Uterus (tissue), 4 donors: ENCODE results near the gene GOLGA5. TPM values are rescaled to one million over a fixed set of nuclear protein-coding genes. Genes with fewer than 3 reads are reported as not detected.
A peak's percentile ranks its signal among the peaks of the same experiment; 100 is the strongest.

Experiments used
- DNase-seq, 2 donors: peaks; one replicate each; pipeline ENCODE4 v3.0.0-alpha.2; 2019 to 2020
- H3K27ac ChIP-seq, 2 donors: fragments of 200-600 bp; sonication (generic); 1 replicate in 1 of 2; 2 replicates in 1 of 2; pipeline ENCODE4 v1.5.1; 2016 to 2018
- H3K27me3 ChIP-seq, 2 donors: fragments of 200-600 bp; sonication (generic); one replicate each; pipeline ENCODE4 v1.5.1; 2018 to 2019; ENCODE audit warnings: control low read depth in 1 of 2
- H3K36me3 ChIP-seq, 2 donors: fragments of 200-600 bp; sonication (generic); one replicate each; pipeline ENCODE4 v1.5.1; 2019; ENCODE audit warnings: control low read depth in 1 of 2
- H3K4me1 ChIP-seq, 2 donors: fragments of 200-600 bp; sonication (generic); one replicate each; pipeline ENCODE4 v1.5.1; 2018 to 2019; ENCODE audit warnings: control low read depth in 1 of 2
- H3K4me3 ChIP-seq, 2 donors: fragments of 200-600 bp; sonication (generic); 1 replicate in 1 of 2; 2 replicates in 1 of 2; pipeline ENCODE4 v1.5.1; 2018 to 2019; ENCODE audit warnings: mild to moderate bottlenecking in 1 of 2
- H3K9me3 ChIP-seq, 2 donors: fragments of 200-600 bp; sonication (generic); one replicate each; pipeline ENCODE4 v1.5.1; 2019; ENCODE audit warnings: control low read depth in 1 of 2
- POLR2A ChIP-seq, 2 donors: fragments of 450-650 bp; IDR thresholded peaks; one replicate each; pipeline ENCODE4 v1.6.1; 2016; ENCODE audit warnings: antibody characterized with exemption in 2 of 2, mild to moderate bottlenecking in 1 of 2, moderate library complexity in 1 of 2
- intact Hi-C: fragments of 100-400 bp; cut with DNase I; formaldehyde crosslinking; loops from one replicate; pipeline ENCODE4 v1.15.1; 2023; ENCODE audit warnings: low total_unique reads
- total RNA-seq, 4 donors: library from RNA; depleted of rRNA in 3 of 4; stranded (reverse); fragments of >200 nt in 3 of 4; gene quantifications; one replicate each; pipeline versions ENCODE4 v1.1.0 to v1.2.4, GENCODE V29; 2014 to 2023
- TF ChIP-seq, protein P1 (sequence below), 4 experiments: fragments of 200-600 bp in 2 of 4; fragments of 450-650 bp in 2 of 4; sonication (generic) in 2 of 4; IDR thresholded peaks; one replicate each; pipeline ENCODE4 v1.5.1; 2016 to 2019; ENCODE audit warnings: antibody characterized with exemption in 4 of 4, mild to moderate bottlenecking in 2 of 4, moderate library complexity in 1 of 4
- donor health status: DM: yes; HTN: yes; CAD: no.

Gene GOLGA5
- total RNA-seq, 4 donors from 2014 or later, result 30.3 to 63.0 (median 46.6) TPM

DNA sequence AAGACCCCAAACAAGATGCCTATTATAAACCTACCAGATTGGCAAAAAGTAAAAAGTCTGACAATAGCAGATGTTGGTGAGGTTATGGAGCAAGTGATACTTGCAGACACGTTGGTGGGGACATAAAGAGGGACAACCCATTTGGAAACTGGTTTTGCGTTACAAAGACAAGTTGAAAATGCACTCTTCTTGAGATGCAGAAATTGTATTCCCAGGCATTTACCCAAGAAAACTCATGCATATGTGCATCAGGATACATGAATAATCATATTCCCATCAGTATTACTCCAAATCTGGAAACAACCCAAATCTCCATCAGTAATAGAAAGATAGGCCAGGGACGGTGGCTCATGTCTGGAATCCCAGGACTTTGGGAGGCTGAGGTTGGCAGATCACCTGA is 12.8 kb upstream of the GOLGA5 start:
- no peak for DNase-seq
- no peak overlapping the region for H3K4me3 ChIP-seq
- no peaks in the 10 kb centered on the region for H3K4me1 ChIP-seq
- no peak overlapping the region for H3K27ac ChIP-seq
- no peaks in the 10 kb centered on the region for H3K9me3 ChIP-seq
- H3K36me3 ChIP-seq, result no peaks in the 10 kb centered on the region
- H3K27me3 ChIP-seq, result no peaks in the 10 kb centered on the region
- TF ChIP-seq POLR2A (IDR thresholded peaks at IDR 0.05), result no peak
- TF ChIP-seq, protein P1, sequence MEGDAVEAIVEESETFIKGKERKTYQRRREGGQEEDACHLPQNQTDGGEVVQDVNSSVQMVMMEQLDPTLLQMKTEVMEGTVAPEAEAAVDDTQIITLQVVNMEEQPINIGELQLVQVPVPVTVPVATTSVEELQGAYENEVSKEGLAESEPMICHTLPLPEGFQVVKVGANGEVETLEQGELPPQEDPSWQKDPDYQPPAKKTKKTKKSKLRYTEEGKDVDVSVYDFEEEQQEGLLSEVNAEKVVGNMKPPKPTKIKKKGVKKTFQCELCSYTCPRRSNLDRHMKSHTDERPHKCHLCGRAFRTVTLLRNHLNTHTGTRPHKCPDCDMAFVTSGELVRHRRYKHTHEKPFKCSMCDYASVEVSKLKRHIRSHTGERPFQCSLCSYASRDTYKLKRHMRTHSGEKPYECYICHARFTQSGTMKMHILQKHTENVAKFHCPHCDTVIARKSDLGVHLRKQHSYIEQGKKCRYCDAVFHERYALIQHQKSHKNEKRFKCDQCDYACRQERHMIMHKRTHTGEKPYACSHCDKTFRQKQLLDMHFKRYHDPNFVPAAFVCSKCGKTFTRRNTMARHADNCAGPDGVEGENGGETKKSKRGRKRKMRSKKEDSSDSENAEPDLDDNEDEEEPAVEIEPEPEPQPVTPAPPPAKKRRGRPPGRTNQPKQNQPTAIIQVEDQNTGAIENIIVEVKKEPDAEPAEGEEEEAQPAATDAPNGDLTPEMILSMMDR (IDR thresholded peaks at IDR 0.05), result no peak
- intact Hi-C loops, result no loop called here

DNA sequence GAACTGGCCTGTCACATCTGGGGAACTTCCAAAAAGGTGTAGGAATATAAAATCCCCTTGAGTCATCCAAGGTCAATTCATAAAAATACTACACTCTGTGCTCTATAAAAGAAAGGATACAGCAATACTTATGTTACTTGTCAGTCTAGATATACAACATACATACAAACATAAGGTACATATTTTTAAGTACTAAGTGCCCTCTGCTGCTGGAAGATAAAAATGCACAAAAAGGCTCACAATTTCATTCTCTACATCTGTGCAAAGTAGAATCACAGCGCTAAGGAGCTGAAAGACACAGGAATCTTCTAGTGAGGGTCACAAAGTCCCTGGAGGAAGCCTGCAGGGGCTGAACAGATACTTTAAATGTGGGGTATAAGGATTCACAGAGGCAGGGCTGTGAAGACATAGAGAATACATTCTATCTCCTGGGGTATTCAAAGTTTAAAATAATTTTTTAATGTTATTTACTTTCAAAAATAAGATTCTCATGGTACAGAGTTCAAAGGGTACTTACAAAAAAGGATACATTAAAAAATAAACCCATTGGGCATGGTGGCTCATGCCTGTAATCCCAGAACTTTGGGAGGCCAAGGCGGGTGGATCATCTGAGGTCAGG is 10.2 kb upstream of the GOLGA5 start:
- Histone ChIP-seq H3K27ac (no peak overlapping the region), H3K36me3 (no peaks in the 10 kb centered on the region), H3K4me1 (no peaks in the 10 kb centered on the region), H3K9me3 (peaks cover 0 to under 1% of the 10 kb centered on the region in 2 donors), H3K27me3 (no peaks in the 10 kb centered on the region), H3K4me3 (no peak overlapping the region)
- no peak for TF ChIP-seq POLR2A (IDR thresholded peaks at IDR 0.05)
- TF ChIP-seq, protein P1 (IDR thresholded peaks at IDR 0.05), result peak; percentile 34 to 67 (median 44)
- DNase-seq, result peak in 1 of 2 donors; percentile 34
- intact Hi-C loops, result no loop called here

DNA sequence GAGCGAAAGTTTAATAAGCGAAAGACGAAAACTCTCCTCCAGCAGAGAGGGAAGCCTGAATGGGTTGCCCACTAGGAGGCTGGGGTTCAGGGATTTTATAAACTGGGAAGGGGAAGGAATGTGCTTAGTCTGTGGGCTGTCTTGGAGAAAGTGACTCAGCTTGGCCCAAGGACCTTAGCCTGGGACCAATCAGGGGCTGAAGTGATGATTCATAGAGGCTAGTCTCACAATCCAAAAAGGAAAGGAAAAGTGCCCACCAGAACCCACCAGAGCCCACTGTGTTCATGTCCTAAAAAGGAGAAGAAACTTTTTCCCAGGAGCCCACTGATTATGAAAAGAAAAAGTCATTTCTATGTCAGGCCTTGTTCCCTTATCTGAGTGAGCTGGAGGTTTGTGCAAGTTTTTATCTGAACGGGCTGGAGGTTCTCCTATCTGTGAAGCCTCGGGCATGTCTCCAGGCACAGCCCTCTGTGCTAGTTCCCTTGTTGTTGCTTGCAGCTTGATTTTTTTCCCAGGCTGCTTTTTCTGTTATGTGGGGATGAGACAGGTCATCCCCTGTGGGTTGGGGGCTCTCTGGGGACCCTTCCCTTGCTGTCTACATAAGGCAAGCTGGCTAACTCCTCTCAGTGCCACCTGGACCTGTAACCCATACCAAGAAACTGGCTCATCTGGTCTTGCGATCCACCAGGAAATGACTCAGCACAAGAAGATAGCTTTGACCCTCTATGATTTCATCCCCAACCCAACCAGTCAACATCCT is 8.3 kb upstream of the GOLGA5 start:
- no peak overlapping the region for H3K4me3 ChIP-seq
- intact Hi-C loops, result no loop called here
- DNase-seq, result peak; percentile 38 to 57
- H3K27ac ChIP-seq, result peak overlapping the region; percentile 37 to 68
- H3K36me3 ChIP-seq, result no peaks in the 10 kb centered on the region
- H3K27me3 ChIP-seq, result no peaks in the 10 kb centered on the region
- TF ChIP-seq POLR2A (IDR thresholded peaks at IDR 0.05), result no peak
- TF ChIP-seq, protein P1 (IDR thresholded peaks at IDR 0.05), result no peak
- peaks cover 0 to 4% of the 10 kb centered on the region in 2 donors for H3K9me3 ChIP-seq
- H3K4me1 ChIP-seq, result no peaks in the 10 kb centered on the region

DNA sequence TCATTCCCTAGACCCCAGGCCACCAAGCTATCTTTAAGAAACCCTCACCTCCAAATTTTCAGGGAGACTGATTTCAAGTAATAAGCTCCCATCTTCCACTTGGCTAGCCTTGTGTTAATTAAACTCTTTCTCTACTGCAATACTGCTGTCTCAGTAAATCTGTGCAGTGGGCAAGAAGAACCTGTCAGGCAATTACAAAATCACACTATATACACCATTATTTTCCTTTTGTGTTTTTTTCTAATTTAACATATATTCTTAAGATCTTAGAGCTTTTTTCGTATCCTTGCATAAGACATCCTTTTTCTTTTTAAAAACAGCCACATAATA is 7.7 kb upstream of the GOLGA5 start:
- DNase-seq, result no peak
- H3K9me3 ChIP-seq, result peaks cover 0 to 4% of the 10 kb centered on the region in 2 donors
- H3K4me3 ChIP-seq, result no peak overlapping the region
- intact Hi-C loops, result no loop called here
- H3K27me3 ChIP-seq, result no peaks in the 10 kb centered on the region
- TF ChIP-seq, protein P1 (IDR thresholded peaks at IDR 0.05), result no peak
- TF ChIP-seq POLR2A (IDR thresholded peaks at IDR 0.05), result no peak
- H3K27ac ChIP-seq, result peak overlapping the region; percentile 37 to 68
- no peaks in the 10 kb centered on the region for H3K36me3 ChIP-seq
- H3K4me1 ChIP-seq, result no peaks in the 10 kb centered on the region

DNA sequence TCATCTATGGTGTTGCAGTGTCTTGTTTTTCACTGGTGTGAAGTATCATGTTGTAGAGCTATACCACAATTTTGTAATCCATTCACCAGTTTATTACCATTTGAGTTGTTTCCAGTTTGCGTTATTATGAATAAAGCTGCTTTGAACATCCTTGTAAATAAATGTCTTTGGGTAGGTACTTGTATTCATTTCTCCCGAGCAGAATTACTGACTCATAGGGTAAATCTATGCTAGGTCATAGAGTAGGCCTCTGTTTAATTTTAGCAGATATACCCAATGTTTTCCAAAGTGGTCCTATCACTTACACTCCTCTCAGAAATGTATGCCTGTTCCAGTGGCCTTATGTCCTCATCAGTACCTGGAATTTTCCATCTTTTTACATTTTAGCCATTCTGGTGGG is 6.6 kb upstream of the GOLGA5 start:
- Histone ChIP-seq H3K9me3 (peaks cover 0 to 4% of the 10 kb centered on the region in 2 donors), H3K36me3 (no peaks in the 10 kb centered on the region), H3K27ac (no peak overlapping the region), H3K4me3 (no peak overlapping the region), H3K27me3 (no peaks in the 10 kb centered on the region), H3K4me1 (no peaks in the 10 kb centered on the region)
- intact Hi-C loops, result no loop called here
- DNase-seq, result no peak
- no peak for TF ChIP-seq POLR2A (IDR thresholded peaks at IDR 0.05)
- TF ChIP-seq, protein P1 (IDR thresholded peaks at IDR 0.05), result no peak
